ENCODE data around the gene RANBP3. TPM values are rescaled to one million over a fixed set of nuclear protein-coding genes. Genes with fewer than 3 reads are reported as not detected.

Gene RANBP3
- total and polyA plus RNA-seq, 2 of the 8 experiments (the other 6 are each of a cell fraction or from before 2014, with no cell fraction given) = 95.4 to 122 TPM

DNA sequence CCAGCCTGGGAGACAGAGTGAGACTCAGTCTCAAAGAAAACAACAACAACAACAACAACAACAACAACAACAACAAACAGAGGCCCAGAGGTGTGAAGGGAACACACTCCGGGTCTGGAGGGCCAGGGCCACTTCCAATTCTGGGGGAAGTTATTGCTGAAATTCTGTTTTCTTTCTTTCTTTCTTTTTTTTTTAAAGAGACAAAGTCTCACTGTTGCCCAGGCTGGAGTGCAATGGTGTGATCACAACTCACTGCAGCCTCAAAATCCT lies 67.4 kb downstream of the RANBP3 start:
- no peaks in the 10 kb centered on the region for H3K79me1 ChIP-seq (ENCODE audit: low read depth, low read length)
- no peak overlapping the region for H4K5ac ChIP-seq (ENCODE audit: insufficient read length, low read depth, low read length)
- no peak overlapping the region for H3K4me3 ChIP-seq (ENCODE audit: extremely low read depth in 1 of 4, insufficient read depth in 2 of 4, low read depth in 3 of 4, low read length in 4 of 4)
- H4K91ac ChIP-seq (replicated peaks; ENCODE audit: insufficient read length, low read length) = no peak overlapping the region
- H3K23ac ChIP-seq (ENCODE audit: insufficient read length) = no peak overlapping the region
- no peak overlapping the region for H2BK15ac ChIP-seq (ENCODE audit: low read length)
- no peaks in the 10 kb centered on the region for H3K9me3 ChIP-seq (ENCODE audit: insufficient read depth in 2 of 2, low read depth in 1 of 2, low read length in 1 of 2)
- no peak overlapping the region for H2BK20ac ChIP-seq (ENCODE audit: low read length)
- CTCF ChIA-PET (ENCODE audit: partially characterized antibody) = interaction anchor here (1.1 kb wide), 1 partner anchor 107 kb away, joined by 4 read pairs; no protein-coding TSS in a partner anchor
- no peaks in the 10 kb centered on the region for H3K23me2 ChIP-seq (ENCODE audit: low read depth, low read length)
- H3K27ac ChIP-seq (ENCODE audit: low read depth, low read length) = no peak overlapping the region
- H2AK5ac ChIP-seq (ENCODE audit: low read depth, low read length) = no peak overlapping the region
- no peak overlapping the region for H3K4ac ChIP-seq (replicated peaks; ENCODE audit: insufficient read length, low read depth, low read length)
- no peak overlapping the region for H3K18ac ChIP-seq (ENCODE audit: extremely low read depth, low read length)
- H2BK12ac ChIP-seq (ENCODE audit: low read depth, low read length) = no peak overlapping the region
- no peak for FAIRE-seq
- H3K36me3 ChIP-seq (ENCODE audit: control insufficient read depth in 2 of 4, insufficient read depth in 4 of 4, low read length in 3 of 4) = peaks cover 0 to 3% (median 0%) of the 10 kb centered on the region in 4 experiments; a peak in 1 of 8 replicates
- H2AFZ ChIP-seq (ENCODE audit: low read length) = no peak overlapping the region
- peaks cover 0 to 4% of the 10 kb centered on the region in 2 experiments for H4K20me1 ChIP-seq (replicated peaks in 1 of 2; ENCODE audit: control insufficient read depth in 1 of 2, insufficient read depth in 2 of 2, low read length in 2 of 2)
- DNase-seq (ENCODE audit: low read depth in 1 of 2, low spot score in 2 of 2) = no peak
- H3K27me3 ChIP-seq (replicated peaks in 1 of 4; ENCODE audit: control insufficient read depth in 3 of 4, extremely low read depth in 1 of 4, insufficient read depth in 3 of 4, low read length in 3 of 4) = no peaks in the 10 kb centered on the region
- POLR2A ChIA-PET (ENCODE audit: partially characterized antibody) = no interaction called here
- no peak overlapping the region for H2BK120ac ChIP-seq (replicated peaks; ENCODE audit: low read depth, low read length)
- H3K4me1 ChIP-seq (replicated peaks in 1 of 4; ENCODE audit: control insufficient read depth in 3 of 4, insufficient read depth in 4 of 4, low read length in 3 of 4) = no peaks in the 10 kb centered on the region; a peak in 1 of 7 replicates
- no peak overlapping the region for H2BK5ac ChIP-seq (ENCODE audit: low read depth, low read length)
- H3K9ac ChIP-seq (replicated peaks in 1 of 4; ENCODE audit: extremely low read depth in 1 of 4, low read depth in 3 of 4, low read length in 3 of 4) = no peak overlapping the region
- no peak overlapping the region for H4K8ac ChIP-seq (ENCODE audit: extremely low read depth, insufficient read depth, low read length)
- no peaks in the 10 kb centered on the region for H3K79me2 ChIP-seq (ENCODE audit: control insufficient read depth in 1 of 2, insufficient read depth in 2 of 2, low read length in 2 of 2)
- H3K4me2 ChIP-seq (ENCODE audit: insufficient read depth in 1 of 2, low read depth in 2 of 2, low read length in 2 of 2) = no peak overlapping the region
- no peak overlapping the region for H3K56ac ChIP-seq (replicated peaks; ENCODE audit: insufficient read length, low read depth, low read length)
- no peak overlapping the region for H3K14ac ChIP-seq (ENCODE audit: insufficient read length)
- 85% methylated on average over 1 of the region's 1 CpG; no CpG with 5 or more reads in 1 of the 2 experiments for WGBS, 2 experiments (ENCODE audit: extremely low coverage in 1 of 2, insufficient coverage in 1 of 2, insufficient read length in 1 of 2, insufficient replicate concordance in 2 of 2, low coverage in 1 of 2, low lambda C conversion rate in 2 of 2, missing lambda C conversion rate in 1 of 2)
- TF ChIP-seq MAFK (IDR thresholded peaks at IDR 0.05; ENCODE audit: low read depth, low read length) (no peak), JUND (IDR thresholded peaks at IDR 0.05; ENCODE audit: low read length) (no peak), KDM5A (IDR thresholded peaks at IDR 0.05; ENCODE audit: low read length) (no peak), RBBP5 (IDR thresholded peaks at IDR 0.05; ENCODE audit: borderline replicate concordance, low read depth, low read length) (no peak), TBP (IDR thresholded peaks at IDR 0.05; ENCODE audit: low read depth, low read length) (no peak), BRCA1 (IDR thresholded peaks at IDR 0.05; ENCODE audit: low read depth, low read length) (no peak), HDAC2 (IDR thresholded peaks at IDR 0.05; ENCODE audit: borderline replicate concordance in 1 of 2, low read depth in 2 of 2, low read length in 2 of 2) (no peak), EZH2 (IDR thresholded peaks at IDR 0.05; ENCODE audit: low read depth, low read length, severe bottlenecking) (no peak), KDM4A (IDR thresholded peaks at IDR 0.05; ENCODE audit: low read depth, low read length, severe bottlenecking) (no peak), TAF7 (optimal IDR thresholded peaks at IDR 0.05; ENCODE audit: borderline replicate concordance, low read depth, low read length) (no peak), KDM1A (IDR thresholded peaks at IDR 0.05; ENCODE audit: borderline replicate concordance, low read length) (no peak)
- TF ChIP-seq, protein P1, sequence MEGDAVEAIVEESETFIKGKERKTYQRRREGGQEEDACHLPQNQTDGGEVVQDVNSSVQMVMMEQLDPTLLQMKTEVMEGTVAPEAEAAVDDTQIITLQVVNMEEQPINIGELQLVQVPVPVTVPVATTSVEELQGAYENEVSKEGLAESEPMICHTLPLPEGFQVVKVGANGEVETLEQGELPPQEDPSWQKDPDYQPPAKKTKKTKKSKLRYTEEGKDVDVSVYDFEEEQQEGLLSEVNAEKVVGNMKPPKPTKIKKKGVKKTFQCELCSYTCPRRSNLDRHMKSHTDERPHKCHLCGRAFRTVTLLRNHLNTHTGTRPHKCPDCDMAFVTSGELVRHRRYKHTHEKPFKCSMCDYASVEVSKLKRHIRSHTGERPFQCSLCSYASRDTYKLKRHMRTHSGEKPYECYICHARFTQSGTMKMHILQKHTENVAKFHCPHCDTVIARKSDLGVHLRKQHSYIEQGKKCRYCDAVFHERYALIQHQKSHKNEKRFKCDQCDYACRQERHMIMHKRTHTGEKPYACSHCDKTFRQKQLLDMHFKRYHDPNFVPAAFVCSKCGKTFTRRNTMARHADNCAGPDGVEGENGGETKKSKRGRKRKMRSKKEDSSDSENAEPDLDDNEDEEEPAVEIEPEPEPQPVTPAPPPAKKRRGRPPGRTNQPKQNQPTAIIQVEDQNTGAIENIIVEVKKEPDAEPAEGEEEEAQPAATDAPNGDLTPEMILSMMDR (IDR thresholded peaks at IDR 0.05; ENCODE audit: control extremely low read depth in 1 of 3, insufficient read depth in 1 of 3, low read depth in 1 of 3, low read length in 3 of 3) = no peak

All from H1 (cell line).